HepG2 (cell line): Measurements from ENCODE around the gene PUS1. TPM values are rescaled to one million over a fixed set of nuclear protein-coding genes. Genes with fewer than 3 reads are reported as not detected.
A peak's percentile ranks its signal among the peaks of the same experiment; 100 is the strongest.

Source experiments
- CBX1 ChIP-seq: IDR thresholded peaks from one replicate; pipeline ENCODE4 v1.6.1; 2016; ENCODE audit warnings: antibody characterized with exemption, low read depth
- FOXJ3 ChIP-seq: sonication (generic); formaldehyde crosslinking; IDR thresholded peaks from 2 replicates; pipeline ENCODE4 v1.4.0; 2020; ENCODE audit warnings: missing genetic modification reagents, mild to moderate bottlenecking, borderline replicate concordance
- GABPA ChIP-seq, 2 experiments: IDR thresholded peaks; 2 replicates each; pipeline ENCODE4 v1.6.1; 2011 to 2016; ENCODE audit warnings: low read depth in 2 of 2, low read length in 1 of 2, missing biosample characterization in 1 of 2, missing genetic modification characterization in 1 of 2
- GABPB1 ChIP-seq: IDR thresholded peaks from 2 replicates; pipeline ENCODE4 v1.6.1; 2016; ENCODE audit warnings: mild to moderate bottlenecking, missing genetic modification reagents, moderate library complexity, missing compliant biosample characterization
- HDAC6 ChIP-seq: fragments of 200-600 bp; sonication (generic); IDR thresholded peaks from 2 replicates; pipeline ENCODE4 v1.7.0; 2017; ENCODE audit warnings: mild to moderate bottlenecking, antibody characterized with exemption, low read length, low read depth
- IRF2 ChIP-seq: IDR thresholded peaks from 2 replicates; pipeline ENCODE4 v1.6.1; 2018; ENCODE audit warnings: missing genetic modification reagents, missing compliant biosample characterization
- KMT2B ChIP-seq: IDR thresholded peaks from 2 replicates; pipeline ENCODE4 v1.6.1; 2016; ENCODE audit warnings: missing genetic modification reagents, missing compliant biosample characterization
- POLR2A ChIP-seq, 2 experiments: IDR thresholded peaks; 2 replicates each; pipeline ENCODE4 v1.6.1; 2011; ENCODE audit warnings: low read depth in 2 of 2, low read length in 2 of 2, mild to moderate bottlenecking in 1 of 2, moderate library complexity in 1 of 2; ENCODE audit not compliant: insufficient read depth in 1 of 2
- PRDM10 ChIP-seq: sonication (generic); formaldehyde crosslinking; IDR thresholded peaks from 2 replicates; pipeline ENCODE4 v1.4.0; 2020; ENCODE audit warnings: low read depth, missing genetic modification reagents
- SP4 ChIP-seq: sonication (generic); formaldehyde crosslinking; IDR thresholded peaks from 2 replicates; pipeline ENCODE4 v1.8.1; 2023; ENCODE audit warnings: mild to moderate bottlenecking, missing genetic modification reagents
- SRSF1 ChIP-seq: fragments of 200-400 bp; formaldehyde crosslinking; optimal IDR thresholded peaks from 2 replicates; pipeline ENCODE3; 2017; ENCODE audit warnings: mild to moderate bottlenecking, low read depth, low read length, moderate library complexity
- U2AF2 ChIP-seq: fragments of 200-400 bp; formaldehyde crosslinking; IDR thresholded peaks from 2 replicates; pipeline ENCODE4 v1.6.1; 2017; ENCODE audit warnings: low read depth, mild to moderate bottlenecking, low read length
- ZFP41 ChIP-seq: sonication (generic); formaldehyde crosslinking; IDR thresholded peaks from 2 replicates; pipeline ENCODE4 v1.4.0; 2020; ENCODE audit warnings: mild to moderate bottlenecking, missing genetic modification reagents, borderline replicate concordance
- ZNF337 ChIP-seq: sonication (generic); formaldehyde crosslinking; IDR thresholded peaks from 2 replicates; pipeline ENCODE4 v1.5.1; 2020; ENCODE audit warnings: missing genetic modification reagents, low read depth, mild to moderate bottlenecking, borderline replicate concordance
- ZNF33A ChIP-seq: sonication (generic); formaldehyde crosslinking; IDR thresholded peaks from 2 replicates; pipeline ENCODE4 v1.5.1; 2020; ENCODE audit warnings: missing genetic modification reagents, mild to moderate bottlenecking, moderate library complexity, borderline replicate concordance
- ZNF546 ChIP-seq: sonication (generic); formaldehyde crosslinking; conservative IDR thresholded peaks from 2 replicates; pipeline ENCODE4 v1.8.1; 2023; ENCODE audit warnings: mild to moderate bottlenecking, missing genetic modification reagents
- ZNF547 ChIP-seq: sonication (generic); formaldehyde crosslinking; IDR thresholded peaks from 2 replicates; pipeline ENCODE4 v1.5.1; 2020; ENCODE audit warnings: mild to moderate bottlenecking, missing genetic modification reagents
- ZNF576 ChIP-seq: sonication (generic); formaldehyde crosslinking; IDR thresholded peaks from 2 replicates; pipeline ENCODE4 v1.4.0; 2020; ENCODE audit warnings: mild to moderate bottlenecking, missing genetic modification reagents
- polyA plus RNA-seq, 8 experiments: library from polyadenylated mRNA; depleted of rRNA in 3 of 8; stranded (reverse) in 7 of 8; unstranded in 1 of 8; fragments of >200 nt; fragmentation: Illumina TruSeq in 4 of 8; extraction: Trizol in 4 of 8; gene quantifications; 2 replicates each; pipeline versions ENCODE4 v1.2.1 to v1.2.3, GENCODE V29; 2011 to 2016; ENCODE audit warnings: low read depth in 4 of 8, missing spikeins in 1 of 8, mixed read lengths in 1 of 8; ENCODE audit not compliant: insufficient read depth in 1 of 8
- total RNA-seq, 5 experiments: library from RNA; depleted of rRNA; stranded (reverse); fragments of >200 nt; fragmentation: Illumina TruSeq; extraction: Trizol; gene quantifications; 2 replicates each; pipeline ENCODE4 v1.2.3, GENCODE V29; 2016; ENCODE audit warnings: low read depth in 1 of 5
- TF ChIP-seq, protein P1 (sequence below): sonication (generic); formaldehyde crosslinking; IDR thresholded peaks from 2 replicates; pipeline ENCODE4 v1.8.0; 2022; ENCODE audit warnings: mild to moderate bottlenecking, missing genetic modification reagents, moderate library complexity
- TF ChIP-seq, protein P2 (sequence below): sonication (generic); formaldehyde crosslinking; IDR thresholded peaks from 2 replicates; pipeline ENCODE4 v1.9.0; 2022; ENCODE audit warnings: missing genetic modification reagents, mild to moderate bottlenecking, borderline replicate concordance
- TF ChIP-seq, protein P3 (sequence below): sonication (generic); formaldehyde crosslinking; IDR thresholded peaks from 2 replicates; pipeline ENCODE4 v1.8.0; 2022; ENCODE audit warnings: mild to moderate bottlenecking, missing genetic modification reagents

The PUS1 gene
- total and polyA plus RNA-seq, 2 of the 13 experiments (the other 11 are each of a cell fraction or from before 2014, with no cell fraction given), result 19.2 to 24.7 TPM

GRCh38 chr12:131928711-131929580 lies at the start of gene PUS1 (continued):
- TF ChIP-seq GABPA (IDR thresholded peaks at IDR 0.05; ENCODE audit: low read depth, low read length), result peak; percentile 57; the same call in 1 of the 2 replicates
- TF ChIP-seq GABPA (CRISPR knock-in tag; IDR thresholded peaks at IDR 0.05; ENCODE audit: low read depth), result peak; percentile 85
- TF ChIP-seq SP4 (CRISPR knock-in tag), result peak; percentile 79
- peak; percentile 66 for TF ChIP-seq CBX1
- TF ChIP-seq FOXJ3 (CRISPR knock-in tag), result no peak
- TF ChIP-seq SRSF1, result peak; percentile 4
- TF ChIP-seq U2AF2, result no peak
- TF ChIP-seq, protein P1, sequence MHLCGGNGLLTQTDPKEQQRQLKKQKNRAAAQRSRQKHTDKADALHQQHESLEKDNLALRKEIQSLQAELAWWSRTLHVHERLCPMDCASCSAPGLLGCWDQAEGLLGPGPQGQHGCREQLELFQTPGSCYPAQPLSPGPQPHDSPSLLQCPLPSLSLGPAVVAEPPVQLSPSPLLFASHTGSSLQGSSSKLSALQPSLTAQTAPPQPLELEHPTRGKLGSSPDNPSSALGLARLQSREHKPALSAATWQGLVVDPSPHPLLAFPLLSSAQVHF (CRISPR knock-in tag), result no peak
- no peak; the same call in 1 of the 2 replicates for TF ChIP-seq ZNF546
- peak; percentile 65 to 93 for TF ChIP-seq POLR2A (IDR thresholded peaks at IDR 0.05; ENCODE audit: insufficient read depth in 1 of 2, low read depth in 2 of 2, low read length in 2 of 2)
- TF ChIP-seq HDAC6, result no peak
- peak; percentile 79 for TF ChIP-seq IRF2 (CRISPR knock-in tag)
- 0 out of 2 replicates have a peak, but pooled peaks have one; percentile 51 for TF ChIP-seq ZNF547 (CRISPR knock-in tag)
- TF ChIP-seq ZNF337 (CRISPR knock-in tag), result no peak
- TF ChIP-seq, protein P2, sequence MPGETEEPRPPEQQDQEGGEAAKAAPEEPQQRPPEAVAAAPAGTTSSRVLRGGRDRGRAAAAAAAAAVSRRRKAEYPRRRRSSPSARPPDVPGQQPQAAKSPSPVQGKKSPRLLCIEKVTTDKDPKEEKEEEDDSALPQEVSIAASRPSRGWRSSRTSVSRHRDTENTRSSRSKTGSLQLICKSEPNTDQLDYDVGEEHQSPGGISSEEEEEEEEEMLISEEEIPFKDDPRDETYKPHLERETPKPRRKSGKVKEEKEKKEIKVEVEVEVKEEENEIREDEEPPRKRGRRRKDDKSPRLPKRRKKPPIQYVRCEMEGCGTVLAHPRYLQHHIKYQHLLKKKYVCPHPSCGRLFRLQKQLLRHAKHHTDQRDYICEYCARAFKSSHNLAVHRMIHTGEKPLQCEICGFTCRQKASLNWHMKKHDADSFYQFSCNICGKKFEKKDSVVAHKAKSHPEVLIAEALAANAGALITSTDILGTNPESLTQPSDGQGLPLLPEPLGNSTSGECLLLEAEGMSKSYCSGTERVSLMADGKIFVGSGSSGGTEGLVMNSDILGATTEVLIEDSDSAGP (CRISPR knock-in tag), result peak; percentile 81
- TF ChIP-seq ZNF33A, result no peak
- TF ChIP-seq, protein P3, sequence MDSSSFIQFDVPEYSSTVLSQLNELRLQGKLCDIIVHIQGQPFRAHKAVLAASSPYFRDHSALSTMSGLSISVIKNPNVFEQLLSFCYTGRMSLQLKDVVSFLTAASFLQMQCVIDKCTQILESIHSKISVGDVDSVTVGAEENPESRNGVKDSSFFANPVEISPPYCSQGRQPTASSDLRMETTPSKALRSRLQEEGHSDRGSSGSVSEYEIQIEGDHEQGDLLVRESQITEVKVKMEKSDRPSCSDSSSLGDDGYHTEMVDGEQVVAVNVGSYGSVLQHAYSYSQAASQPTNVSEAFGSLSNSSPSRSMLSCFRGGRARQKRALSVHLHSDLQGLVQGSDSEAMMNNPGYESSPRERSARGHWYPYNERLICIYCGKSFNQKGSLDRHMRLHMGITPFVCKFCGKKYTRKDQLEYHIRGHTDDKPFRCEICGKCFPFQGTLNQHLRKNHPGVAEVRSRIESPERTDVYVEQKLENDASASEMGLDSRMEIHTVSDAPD (CRISPR knock-in tag), result no peak
- TF ChIP-seq ZFP41 (CRISPR knock-in tag), result no peak
- TF ChIP-seq ZNF576, result 0 out of 2 replicates have a peak, but pooled peaks have one; percentile 53
- TF ChIP-seq GABPB1 (CRISPR knock-in tag), result peak; percentile 93
- peak; percentile 37; the same call in 1 of the 2 replicates for TF ChIP-seq PRDM10 (CRISPR knock-in tag)
- TF ChIP-seq KMT2B (CRISPR knock-in tag), result peak; percentile 80
